NT2/D1 (cell line): ENCODE data around the gene DCTD.

Experiments
- SUZ12 ChIP-seq: IDR thresholded peaks from 2 replicates; pipeline ENCODE4 v1.6.1; 2011; ENCODE audit not compliant: insufficient read length, insufficient read depth; ENCODE audit errors: extremely low read depth
- ZNF274 ChIP-seq: IDR thresholded peaks from 2 replicates; pipeline ENCODE4 v1.6.1; 2011; ENCODE audit warnings: mild to moderate bottlenecking, low read depth, low read length

GRCh38 chr4:182873289-182873688 is 43.9 kb downstream of the DCTD start:
- TF ChIP-seq SUZ12, result no peak
- TF ChIP-seq ZNF274, result no peak
